ENCODE data around the gene PARD3B.

Gene PARD3B

GRCh38 chr2:205193125-205193835, 648.0 kb downstream of the PARD3B start:
- no peak overlapping the region for H3K27ac ChIP-seq (ENCODE audit: low read depth, low read length)
- H3K9me2 ChIP-seq (replicated peaks; ENCODE audit: insufficient read depth, low read length), result no peaks in the 10 kb centered on the region
- no peak overlapping the region for H3K9ac ChIP-seq (ENCODE audit: low read length)
- no peaks in the 10 kb centered on the region for H3F3A ChIP-seq (ENCODE audit: insufficient read depth)
- no peaks in the 10 kb centered on the region for H4K20me1 ChIP-seq (ENCODE audit: low read depth, low read length)
- no peak overlapping the region for H3K4me2 ChIP-seq (ENCODE audit: low read depth, low read length, poor library complexity, severe bottlenecking)
- H2AFZ ChIP-seq (ENCODE audit: low read depth, low read length, severe bottlenecking), result no peak overlapping the region
- no peaks in the 10 kb centered on the region for H3K36me3 ChIP-seq (ENCODE audit: low read length)
- TF ChIP-seq EZH2phosphoT487 (conservative IDR thresholded peaks at IDR 0.05; ENCODE audit: low read length) (no peak), CTCF (IDR thresholded peaks at IDR 0.05; ENCODE audit: insufficient read depth, low read length, poor library complexity, severe bottlenecking) (no peak)
- no peaks in the 10 kb centered on the region for H3K9me3 ChIP-seq (ENCODE audit: insufficient read depth, low read length)
- no peak overlapping the region for H3K4me3 ChIP-seq (ENCODE audit: insufficient read depth, low read length, poor library complexity, severe bottlenecking)
- H3K79me2 ChIP-seq (ENCODE audit: insufficient read depth, low read length), result no peaks in the 10 kb centered on the region
- H3K27me3 ChIP-seq (ENCODE audit: low read length), result no peaks in the 10 kb centered on the region

- H3K4me3 ChIP-seq (ENCODE audit: insufficient read depth, low read length, poor library complexity, severe bottlenecking), result no peak overlapping the region
- H3F3A ChIP-seq (ENCODE audit: insufficient read depth), result no peaks in the 10 kb centered on the region
- H3K79me2 ChIP-seq (ENCODE audit: insufficient read depth, low read length), result no peaks in the 10 kb centered on the region
- no peak overlapping the region for H3K27ac ChIP-seq (ENCODE audit: low read depth, low read length)
- H3K27me3 ChIP-seq (ENCODE audit: low read length), result no peaks in the 10 kb centered on the region
- TF ChIP-seq EZH2phosphoT487 (conservative IDR thresholded peaks at IDR 0.05; ENCODE audit: low read length), result no peak
- H3K36me3 ChIP-seq (ENCODE audit: low read length), result no peaks in the 10 kb centered on the region
- H4K20me1 ChIP-seq (ENCODE audit: low read depth, low read length), result no peaks in the 10 kb centered on the region
- no peaks in the 10 kb centered on the region for H3K9me2 ChIP-seq (replicated peaks; ENCODE audit: insufficient read depth, low read length)
- H2AFZ ChIP-seq (ENCODE audit: low read depth, low read length, severe bottlenecking), result no peak overlapping the region
- H3K9ac ChIP-seq (ENCODE audit: low read length), result no peak overlapping the region
- H3K4me2 ChIP-seq (ENCODE audit: low read depth, low read length, poor library complexity, severe bottlenecking), result no peak overlapping the region
- no peaks in the 10 kb centered on the region for H3K9me3 ChIP-seq (ENCODE audit: insufficient read depth, low read length)
Measured at GRCh38 chr2:205193836-205194228, 648.6 kb downstream of the PARD3B start.

GRCh38 chr2:205197468-205198139, 652.3 kb downstream of the PARD3B start:
- Histone ChIP-seq H3K9me2 (replicated peaks; ENCODE audit: insufficient read depth, low read length) (no peaks in the 10 kb centered on the region), H3K36me3 (ENCODE audit: low read length) (no peaks in the 10 kb centered on the region), H4K20me1 (ENCODE audit: low read depth, low read length) (no peaks in the 10 kb centered on the region), H3K79me2 (ENCODE audit: insufficient read depth, low read length) (no peaks in the 10 kb centered on the region), H3F3A (ENCODE audit: insufficient read depth) (no peaks in the 10 kb centered on the region), H3K27me3 (ENCODE audit: low read length) (no peaks in the 10 kb centered on the region), H3K9ac (ENCODE audit: low read length) (no peak overlapping the region), H2AFZ (ENCODE audit: low read depth, low read length, severe bottlenecking) (no peak overlapping the region), H3K9me3 (ENCODE audit: insufficient read depth, low read length) (no peaks in the 10 kb centered on the region), H3K4me2 (ENCODE audit: low read depth, low read length, poor library complexity, severe bottlenecking) (no peak overlapping the region), H3K27ac (ENCODE audit: low read depth, low read length) (no peak overlapping the region), H3K4me3 (ENCODE audit: insufficient read depth, low read length, poor library complexity, severe bottlenecking) (no peak overlapping the region)
- TF ChIP-seq EZH2phosphoT487 (conservative IDR thresholded peaks at IDR 0.05; ENCODE audit: low read length) (no peak), CTCF (IDR thresholded peaks at IDR 0.05; ENCODE audit: insufficient read depth, low read length, poor library complexity, severe bottlenecking) (no peak)

- Histone ChIP-seq H3K27me3 (ENCODE audit: low read length) (no peaks in the 10 kb centered on the region), H3K4me2 (ENCODE audit: low read depth, low read length, poor library complexity, severe bottlenecking) (no peak overlapping the region), H4K20me1 (ENCODE audit: low read depth, low read length) (no peaks in the 10 kb centered on the region), H3K9me2 (replicated peaks; ENCODE audit: insufficient read depth, low read length) (no peaks in the 10 kb centered on the region), H3K9me3 (ENCODE audit: insufficient read depth, low read length) (no peaks in the 10 kb centered on the region), H3K27ac (ENCODE audit: low read depth, low read length) (no peak overlapping the region), H2AFZ (ENCODE audit: low read depth, low read length, severe bottlenecking) (no peak overlapping the region), H3K79me2 (ENCODE audit: insufficient read depth, low read length) (no peaks in the 10 kb centered on the region), H3K4me3 (ENCODE audit: insufficient read depth, low read length, poor library complexity, severe bottlenecking) (no peak overlapping the region), H3F3A (ENCODE audit: insufficient read depth) (no peaks in the 10 kb centered on the region), H3K9ac (ENCODE audit: low read length) (no peak overlapping the region), H3K36me3 (ENCODE audit: low read length) (no peaks in the 10 kb centered on the region)
- TF ChIP-seq CTCF (IDR thresholded peaks at IDR 0.05; ENCODE audit: insufficient read depth, low read length, poor library complexity, severe bottlenecking) (no peak), EZH2phosphoT487 (conservative IDR thresholded peaks at IDR 0.05; ENCODE audit: low read length) (no peak)
Measured at GRCh38 chr2:205198140-205198525, 652.9 kb downstream of the PARD3B start.

All from SU-DHL-6 (cell line).